Activated CD4-positive, alpha-beta T cell treated with anti-CD3 and anti-CD28 coated beads for 36 hours (primary cell): ENCODE data around the gene HIPK2. TPM values are rescaled to one million over a fixed set of nuclear protein-coding genes. Genes with fewer than 3 reads are reported as not detected.
"Not testable (repeated sequence)": the region's sequence is repeated elsewhere in the genome, so short reads cannot be mapped to it uniquely, and the experiment has no call there.

Experiments
- ATAC-seq: fragments of 200-7000 bp; cut with Tn5 transposase; one replicate; pipeline ENCODE4 v1.10.0; 2021; ENCODE audit warnings: mild to moderate bottlenecking, moderate library complexity
- CTCF ChIA-PET: fragments of 350-600 bp; sonication (Branson Sonifier 250); formaldehyde crosslinking; loops from one replicate; lab custom pipeline; 2021; ENCODE audit warnings: antibody characterized with exemption; lab: Charles Lee
- POLR2A ChIA-PET: fragments of 350-600 bp; sonication (Branson Sonifier 250); formaldehyde crosslinking; loops from one replicate; lab custom pipeline; 2021; ENCODE audit warnings: antibody characterized with exemption, inconsistent platforms; lab: Charles Lee
- DNase-seq: peaks from one replicate; pipeline ENCODE4 v3.0.0-alpha.2; 2020
- H3K27ac Mint-ChIP-seq: one replicate; pipeline ENCODE4 v1.8.0; 2021; ENCODE audit warnings: mixed read lengths
- H3K27me3 Mint-ChIP-seq: one replicate; pipeline ENCODE4 v1.8.0; 2021; ENCODE audit warnings: mixed read lengths
- H3K36me3 Mint-ChIP-seq: one replicate; pipeline ENCODE4 v1.8.0; 2021; ENCODE audit warnings: low read depth, mixed read lengths
- H3K4me1 Mint-ChIP-seq: one replicate; pipeline ENCODE4 v1.8.0; 2021; ENCODE audit warnings: mixed read lengths
- H3K4me3 Mint-ChIP-seq: one replicate; pipeline ENCODE4 v1.8.0; 2021; ENCODE audit warnings: mild to moderate bottlenecking, moderate library complexity, mixed read lengths
- H3K9me3 Mint-ChIP-seq: one replicate; pipeline ENCODE4 v1.8.0; 2021; ENCODE audit warnings: low read depth, mixed read lengths
- intact Hi-C, 2 experiments: fragments of 100-400 bp; cut with DNase I in 1 of 2; cut with micrococcal nuclease in 1 of 2; formaldehyde crosslinking; loops; one replicate each; pipeline versions ENCODE4 v1.14.2 to v1.15.1; 2022 to 2024; cut with DNase I, micrococcal nuclease
- total RNA-seq, 2 experiments: library from RNA; stranded (reverse); gene quantifications; one replicate each; pipeline ENCODE4 v1.2.3, GENCODE V29; 2021

HIPK2 gene
- total RNA-seq, 2 experiments from 2014 or later, result 23.9 to 36.2 TPM

GRCh38 chr7:139620676-139621344 lies 157.0 kb downstream of the HIPK2 start:
- DNase-seq, result peak; percentile 82
- H3K9me3 Mint-ChIP-seq, result no peaks in the 10 kb centered on the region
- ChIA-PET POLR2A (no interaction called here), CTCF (interaction anchor here (0.5 to 6.1 kb wide), 26 partner anchors 9 to 385 kb away, joined by 3 to 56 read pairs (median 4); no protein-coding TSS in a partner anchor)
- peaks cover 27% of the 10 kb centered on the region for H3K4me1 Mint-ChIP-seq
- H3K27ac Mint-ChIP-seq, result no peak overlapping the region
- H3K4me3 Mint-ChIP-seq, result no peak overlapping the region
- intact Hi-C loops, result loop anchor here in 1 of 2 experiments (2.0 kb wide), 2 partner anchors 120 to 186 kb away; no protein-coding TSS in a partner anchor
- ATAC-seq, result peak; percentile 89
- H3K27me3 Mint-ChIP-seq, result no peaks in the 10 kb centered on the region
- peaks cover 23% of the 10 kb centered on the region for H3K36me3 Mint-ChIP-seq

GRCh38 chr7:139619367-139619657 lies 158.5 kb downstream of the HIPK2 start:
- POLR2A ChIA-PET, result no interaction called here
- intact Hi-C loops, result loop anchor here (1.0 to 10.0 kb wide), 3 partner anchors 383 to 685 kb away; no protein-coding TSS in a partner anchor
- CTCF ChIA-PET, result interaction anchor here (0.6 to 6.1 kb wide), 25 partner anchors 8 to 1364 kb away, joined by 3 to 56 read pairs (median 4); no protein-coding TSS in a partner anchor

GRCh38 chr7:139618482-139619366 lies 159.1 kb downstream of the HIPK2 start:
- ChIA-PET CTCF (interaction anchor here (0.6 to 6.1 kb wide), 30 partner anchors 9 to 1365 kb away, joined by 3 to 56 read pairs (median 4); no protein-coding TSS in a partner anchor), POLR2A (no interaction called here)
- Mint-ChIP-seq H3K27ac (peak overlapping the region; percentile 15), H3K36me3 (peaks cover 11% of the 10 kb centered on the region), H3K4me3 (no peak overlapping the region), H3K27me3 (no peaks in the 10 kb centered on the region), H3K9me3 (no peaks in the 10 kb centered on the region), H3K4me1 (peaks cover 8% of the 10 kb centered on the region)
- ATAC-seq (no peak), DNase-seq (peak; percentile 75)
- intact Hi-C loops, result loop anchor here (1.0 to 10.0 kb wide), 3 partner anchors 384 to 686 kb away; no protein-coding TSS in a partner anchor

More at GRCh38 chr7:139619367-139619657, 158.5 kb downstream of the HIPK2 start:
- Mint-ChIP-seq H3K4me1 (peaks cover 12% of the 10 kb centered on the region), H3K36me3 (peaks cover 11% of the 10 kb centered on the region), H3K27me3 (no peaks in the 10 kb centered on the region), H3K27ac (no peak overlapping the region), H3K4me3 (no peak overlapping the region), H3K9me3 (no peaks in the 10 kb centered on the region)
- ATAC-seq, result no peak
- DNase-seq, result no peak

GRCh38 chr7:139617074-139617473 lies 160.7 kb downstream of the HIPK2 start:
- no peak for ATAC-seq
- Mint-ChIP-seq H3K27ac (no peak overlapping the region), H3K27me3 (no peaks in the 10 kb centered on the region), H3K4me3 (no peak overlapping the region), H3K36me3 (peaks cover 16% of the 10 kb centered on the region), H3K9me3 (no peaks in the 10 kb centered on the region), H3K4me1 (peaks cover 5% of the 10 kb centered on the region)
- POLR2A ChIA-PET, result interaction anchor here (0.7 kb wide), 1 partner anchor 130 kb away, joined by 3 read pairs; no protein-coding TSS in a partner anchor
- DNase-seq, result no peak
- CTCF ChIA-PET, result interaction anchor here (0.8 to 6.1 kb wide), 8 partner anchors 14 to 389 kb away, joined by 3 to 56 read pairs (median 10); no protein-coding TSS in a partner anchor
- intact Hi-C loops, result loop anchor here in 1 of 2 experiments (10.0 kb wide), 1 partner anchor 688 kb away; no protein-coding TSS in a partner anchor

GRCh38 chr7:139614886-139615285 lies 162.9 kb downstream of the HIPK2 start:
- H3K36me3 Mint-ChIP-seq, result peaks cover 16% of the 10 kb centered on the region
- POLR2A ChIA-PET, result no interaction called here
- H3K27me3 Mint-ChIP-seq, result no peaks in the 10 kb centered on the region
- no peak for DNase-seq
- CTCF ChIA-PET, result interaction anchor here (1.0 kb wide), 1 partner anchor 13 kb away, joined by 6 read pairs; no protein-coding TSS in a partner anchor
- no peaks in the 10 kb centered on the region for H3K9me3 Mint-ChIP-seq
- H3K27ac Mint-ChIP-seq, result no peak overlapping the region
- no peak overlapping the region for H3K4me3 Mint-ChIP-seq
- no peak for ATAC-seq
- intact Hi-C loops, result loop anchor here in 1 of 2 experiments (10.0 kb wide), 1 partner anchor 690 kb away; no protein-coding TSS in a partner anchor
- no peaks in the 10 kb centered on the region for H3K4me1 Mint-ChIP-seq

- Mint-ChIP-seq H3K27ac (no peak overlapping the region), H3K27me3 (no peaks in the 10 kb centered on the region), H3K4me3 (no peak overlapping the region), H3K36me3 (peaks cover 16% of the 10 kb centered on the region), H3K9me3 (no peaks in the 10 kb centered on the region), H3K4me1 (no peaks in the 10 kb centered on the region)
- DNase-seq, result no peak
- intact Hi-C loops, result loop anchor here in 1 of 2 experiments (10.0 kb wide), 1 partner anchor 691 kb away; no protein-coding TSS in a partner anchor
- ChIA-PET POLR2A (interaction anchor here (0.7 kb wide), 1 partner anchor 9 kb away, joined by 3 read pairs; no protein-coding TSS in a partner anchor), CTCF (interaction anchor here (1.1 to 2.1 kb wide), 2 partner anchors 11 to 105 kb away, joined by 3 to 15 read pairs; no protein-coding TSS in a partner anchor)
- no peak for ATAC-seq
These were observed 163.8 kb downstream of the HIPK2 start for GRCh38 chr7:139613971-139614411.

GRCh38 chr7:139611556-139611955 lies 166.2 kb downstream of the HIPK2 start:
- H3K27me3 Mint-ChIP-seq, H3K4me1 Mint-ChIP-seq, POLR2A ChIA-PET, H3K9me3 Mint-ChIP-seq, ATAC-seq, H3K27ac Mint-ChIP-seq, H3K4me3 Mint-ChIP-seq, DNase-seq: not testable (repeated sequence)
- H3K36me3 Mint-ChIP-seq, result peaks cover 23% of the 10 kb centered on the region
- intact Hi-C loops, result loop anchor here in 1 of 2 experiments (10.0 kb wide), 1 partner anchor 693 kb away; no protein-coding TSS in a partner anchor
- CTCF ChIA-PET, result interaction anchor here (0.7 kb wide), 1 partner anchor 10 kb away, joined by 3 read pairs; no protein-coding TSS in a partner anchor

GRCh38 chr7:139610595-139610994 lies 167.2 kb downstream of the HIPK2 start:
- ChIA-PET POLR2A (no interaction called here), CTCF (interaction anchor here (1.0 kb wide), 1 partner anchor 10 kb away, joined by 3 read pairs; no protein-coding TSS in a partner anchor)
- Mint-ChIP-seq H3K36me3 (peaks cover 24% of the 10 kb centered on the region), H3K27ac (no peak overlapping the region), H3K4me3 (no peak overlapping the region), H3K4me1 (no peaks in the 10 kb centered on the region), H3K9me3 (no peaks in the 10 kb centered on the region), H3K27me3 (no peaks in the 10 kb centered on the region)
- intact Hi-C loops, result loop anchor here in 1 of 2 experiments (10.0 kb wide), 1 partner anchor 694 kb away; no protein-coding TSS in a partner anchor
- no peak for ATAC-seq
- no peak for DNase-seq

GRCh38 chr7:139603896-139604295 lies 173.9 kb downstream of the HIPK2 start:
- no peaks in the 10 kb centered on the region for H3K9me3 Mint-ChIP-seq
- ChIA-PET CTCF (interaction anchor here (0.9 to 6.4 kb wide), 3 partner anchors 9 to 418 kb away, joined by 3 to 56 read pairs (median 15); no protein-coding TSS in a partner anchor), POLR2A (no interaction called here)
- no peaks in the 10 kb centered on the region for H3K27me3 Mint-ChIP-seq
- intact Hi-C loops, result loop anchor here in 1 of 2 experiments (2.0 to 10.0 kb wide), 2 partner anchors 41 to 721 kb away; no protein-coding TSS in a partner anchor
- H3K4me1 Mint-ChIP-seq, result no peaks in the 10 kb centered on the region
- peaks cover 21% of the 10 kb centered on the region for H3K36me3 Mint-ChIP-seq
- H3K4me3 Mint-ChIP-seq, result no peak overlapping the region
- DNase-seq (no peak), ATAC-seq (no peak)
- H3K27ac Mint-ChIP-seq, result no peak overlapping the region

GRCh38 chr7:139603282-139603681 lies 174.5 kb downstream of the HIPK2 start:
- no peaks in the 10 kb centered on the region for H3K9me3 Mint-ChIP-seq
- H3K27ac Mint-ChIP-seq, result no peak overlapping the region
- ATAC-seq (no peak), DNase-seq (no peak)
- H3K27me3 Mint-ChIP-seq, result no peaks in the 10 kb centered on the region
- ChIA-PET CTCF (interaction anchor here (1.0 to 6.4 kb wide), 7 partner anchors 10 to 401 kb away, joined by 3 to 56 read pairs (median 11); no protein-coding TSS in a partner anchor), POLR2A (no interaction called here)
- no peak overlapping the region for H3K4me3 Mint-ChIP-seq
- intact Hi-C loops, result loop anchor here in 1 of 2 experiments (2.0 to 10.0 kb wide), 2 partner anchors 42 to 722 kb away; no protein-coding TSS in a partner anchor
- peaks cover 21% of the 10 kb centered on the region for H3K36me3 Mint-ChIP-seq
- no peaks in the 10 kb centered on the region for H3K4me1 Mint-ChIP-seq
